Left lobe of liver (tissue), 2 donors: ENCODE results near the gene MANSC1. TPM values are rescaled to one million over a fixed set of nuclear protein-coding genes. Genes with fewer than 3 reads are reported as not detected.

ENCODE experiments used
- ATAC-seq: fragments of 200-7000 bp; cut with Tn5 transposase; one replicate; pipeline ENCODE4 v1.9.1; 2020; ENCODE audit warnings: mild to moderate bottlenecking, moderate library complexity
- DNase-seq: peaks from one replicate; pipeline ENCODE4 v3.0.0-alpha.2; 2020; ENCODE audit warnings: low spot score
- total RNA-seq: library from RNA; stranded (reverse); gene quantifications from one replicate; pipeline ENCODE4 v1.2.1, GENCODE V29; 2021
- donor health status: DM: no; HTN: no; CAD: no; lungs with moderate emphysema.
- donor health status: DM: no; HTN: yes; CAD: no.

The MANSC1 gene
- 6.6 TPM for total RNA-seq

DNA sequence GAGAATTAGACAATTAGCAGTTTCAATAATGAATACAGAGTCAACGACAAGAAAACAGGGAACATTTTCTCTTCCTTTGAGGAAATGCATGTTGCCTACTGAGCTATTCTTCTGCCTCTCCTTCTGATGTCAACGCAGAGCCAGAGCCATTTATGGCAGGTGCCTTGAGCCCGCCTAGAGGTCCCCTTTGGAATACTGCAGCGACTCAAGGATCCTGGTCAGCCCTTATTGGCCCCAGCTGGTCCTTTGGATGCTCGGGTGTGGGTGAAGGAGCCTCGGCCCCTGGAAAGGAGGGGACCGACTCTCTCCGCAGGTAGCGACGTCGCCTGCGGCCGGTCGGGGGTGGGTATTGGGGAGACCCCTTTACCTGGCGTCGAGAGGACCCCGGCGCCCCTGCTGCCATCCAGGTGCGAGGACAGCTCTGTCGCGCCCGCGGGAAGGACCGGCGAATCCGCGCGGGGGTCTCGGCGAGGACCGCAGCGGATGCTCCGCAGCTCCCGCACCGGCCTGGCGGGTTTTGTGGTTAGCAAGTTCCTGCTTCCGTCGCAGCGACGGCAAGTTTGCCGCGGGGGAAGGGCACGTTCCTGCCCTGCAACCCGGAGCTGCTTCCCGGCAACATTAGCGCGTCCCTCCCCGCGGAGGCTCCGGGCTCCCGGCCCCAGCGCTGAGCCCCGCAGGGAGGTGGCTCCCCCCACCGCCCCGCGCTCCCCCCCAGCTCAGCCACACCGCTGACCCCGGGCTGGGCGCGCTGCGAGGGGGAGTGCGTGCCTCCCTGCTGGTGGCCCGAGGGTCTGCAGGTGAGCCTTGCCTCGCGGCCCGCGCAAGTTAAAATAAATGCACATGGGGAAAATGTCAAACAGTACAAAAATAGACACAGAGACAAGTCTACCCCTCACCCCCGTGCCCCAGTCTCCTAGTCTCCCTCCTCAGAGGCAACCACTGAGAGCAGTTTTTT is at the start of gene MANSC1:
Gene MANSC1, minus strand, starts transcription at position 532 of the 955 bp plus-strand sequence. CDS start 6,928 bp downstream, outside the sequence.
- peak; percentile 81 for DNase-seq
- peak; percentile 89 for ATAC-seq

DNA sequence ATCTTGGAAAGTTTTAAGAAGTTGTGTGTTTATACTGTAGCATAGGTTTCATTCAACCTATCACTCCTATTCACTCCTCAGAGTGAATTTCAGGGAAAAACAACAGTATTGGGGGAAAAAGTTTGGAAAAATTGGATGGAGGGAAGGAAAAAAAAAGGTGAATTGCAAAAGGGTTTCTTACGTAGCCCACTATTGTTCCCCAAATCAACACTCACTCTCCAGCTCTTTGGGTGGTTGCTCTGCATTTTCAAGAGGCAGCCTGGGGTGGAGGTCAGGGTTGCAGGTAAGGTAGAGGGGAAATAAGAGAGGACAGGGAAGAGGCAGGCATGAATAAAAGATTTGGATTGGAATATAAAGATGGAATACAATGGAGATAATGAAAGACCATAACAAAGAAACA is 49.1 kb upstream of the MANSC1 start:
- DNase-seq (no peak), ATAC-seq (no peak)

DNA sequence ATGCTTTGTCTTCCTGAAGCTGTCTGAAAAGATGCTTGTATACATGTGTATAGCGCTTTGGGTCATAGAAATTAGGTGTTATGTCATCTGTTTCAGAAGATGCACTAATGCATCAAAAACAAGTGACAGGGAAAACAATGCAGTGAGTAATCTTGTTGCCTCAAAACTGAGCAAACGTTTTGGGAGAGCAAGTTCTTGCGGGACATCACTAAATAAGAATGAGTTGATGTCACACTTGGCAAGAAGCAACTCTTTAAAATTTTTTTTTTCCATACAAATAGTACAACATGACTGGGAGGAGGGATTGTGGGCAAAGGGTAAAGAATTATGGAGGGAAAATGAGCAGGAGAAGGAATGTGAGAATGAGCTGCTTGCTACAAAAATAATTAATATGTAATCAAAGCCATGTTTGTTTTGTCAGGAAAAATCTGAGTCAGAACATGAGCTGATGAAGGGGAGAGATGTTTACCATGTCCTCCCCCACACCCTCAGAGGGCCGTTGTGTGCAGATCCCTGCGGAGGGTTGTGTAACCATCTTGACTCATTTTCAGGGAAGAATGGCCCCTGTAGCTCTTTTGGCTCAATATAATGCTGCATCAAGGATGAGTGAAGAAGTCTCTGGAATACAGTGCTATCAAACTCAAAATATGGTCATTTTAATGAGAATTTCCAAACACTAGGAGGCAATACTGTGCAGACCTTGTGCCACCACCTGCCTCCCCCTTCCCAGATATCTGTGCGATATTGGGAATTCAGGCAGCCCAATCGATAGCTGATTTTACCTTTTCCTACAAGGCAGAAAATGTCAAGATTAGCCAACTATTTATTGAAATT is 48.2 kb upstream of the MANSC1 start:
- no peak for DNase-seq
- ATAC-seq, result peak; percentile 61

DNA sequence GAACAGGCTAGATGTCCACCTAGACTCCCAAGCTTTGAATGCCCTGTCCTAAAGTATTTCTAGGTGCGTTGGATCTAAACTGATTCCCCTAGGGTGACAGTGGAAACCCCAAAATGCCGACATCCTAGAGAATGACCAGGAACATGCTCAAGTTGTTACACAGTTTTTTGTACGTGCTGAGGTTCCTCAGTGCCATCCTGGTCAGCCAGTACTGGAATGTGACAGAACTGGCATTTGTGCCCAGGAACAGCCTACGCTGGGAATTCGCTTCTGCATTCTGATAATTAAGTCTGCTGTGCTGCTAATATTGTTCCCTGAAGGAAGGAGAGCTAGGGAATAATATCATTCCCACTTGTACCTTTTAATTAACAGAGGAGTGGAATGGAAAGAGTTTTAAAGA is 47.1 kb upstream of the MANSC1 start:
- no peak for DNase-seq
- ATAC-seq, result no peak

DNA sequence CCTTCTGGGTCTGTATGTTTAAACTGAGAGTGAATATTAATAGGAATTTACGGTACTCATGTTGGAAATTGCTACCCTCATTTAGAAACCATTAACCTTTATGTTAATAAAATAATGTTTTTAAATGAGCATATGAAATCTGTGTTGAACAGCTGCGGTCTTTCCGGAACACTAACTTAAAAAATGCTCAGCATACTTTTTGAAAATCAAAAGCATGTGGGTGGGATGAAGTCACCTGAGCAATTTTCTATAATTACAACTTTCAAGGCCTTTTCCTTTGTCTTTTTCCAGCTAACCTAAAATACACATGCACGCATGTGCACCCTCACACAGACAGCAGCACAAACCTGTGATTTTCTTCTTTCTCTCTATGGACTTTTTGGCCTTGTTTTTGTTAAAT is 46.7 kb upstream of the MANSC1 start:
- no peak for ATAC-seq
- no peak for DNase-seq

DNA sequence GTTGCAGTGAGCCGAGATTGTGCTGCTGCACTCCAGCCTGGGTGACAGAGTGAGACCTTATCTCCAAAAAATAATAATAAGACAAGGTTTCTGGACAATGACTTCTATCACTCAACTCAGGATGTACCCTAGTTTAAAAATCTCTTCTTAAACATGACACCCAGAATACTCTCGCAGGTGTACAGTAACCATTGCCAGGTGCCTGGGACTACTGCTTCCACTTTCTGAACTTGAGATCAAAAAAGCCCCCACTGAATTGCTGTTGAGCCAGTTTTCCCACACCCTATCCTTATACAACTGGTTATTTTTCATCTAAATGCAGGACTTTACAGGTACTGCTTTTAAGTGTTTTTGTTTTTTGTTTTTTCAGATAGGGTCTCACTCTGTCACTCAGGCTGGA is 43.1 kb upstream of the MANSC1 start:
- no peak for ATAC-seq
- no peak for DNase-seq

DNA sequence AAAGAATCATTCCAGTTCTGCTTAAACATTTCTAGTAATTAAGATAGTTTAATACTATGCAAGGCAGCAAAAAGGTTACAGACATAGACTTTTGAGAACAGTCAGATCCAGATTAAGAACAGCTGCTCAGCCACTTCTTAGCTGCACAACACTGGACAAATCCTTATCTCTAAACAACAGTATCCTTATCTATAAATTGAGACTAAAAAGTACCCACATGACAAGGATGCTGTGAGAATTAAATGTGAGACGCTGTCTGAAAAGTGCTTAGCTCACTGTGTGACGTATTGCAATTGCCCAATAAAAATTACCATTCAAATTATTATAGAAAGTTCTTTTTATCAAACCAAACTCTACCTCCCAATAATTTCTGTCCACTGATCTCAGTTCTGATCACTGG is 42.4 kb upstream of the MANSC1 start:
- ATAC-seq, result no peak

DNA sequence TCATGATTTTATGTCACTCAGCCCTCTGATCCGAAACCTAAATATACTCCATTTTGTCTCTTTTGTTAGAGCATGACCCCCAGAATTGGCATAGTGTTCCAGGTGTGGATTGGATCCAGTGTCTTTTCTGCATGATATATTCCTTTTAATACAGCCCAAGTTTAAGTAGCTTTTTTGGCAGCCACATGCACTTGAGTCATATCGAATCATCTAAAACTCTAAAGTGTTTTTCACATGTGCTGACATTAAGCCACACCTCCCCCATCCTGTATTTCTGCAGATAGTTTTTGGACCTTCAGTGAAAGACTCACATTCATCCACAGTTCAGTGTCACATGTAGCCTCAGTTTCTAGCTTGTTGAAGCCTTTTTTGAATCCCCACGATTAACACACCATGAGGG is 37.5 kb upstream of the MANSC1 start:
- ATAC-seq (no peak), DNase-seq (no peak)

More for the DNA sequence above, 42.4 kb upstream of the MANSC1 start:
- no peak for DNase-seq

DNA sequence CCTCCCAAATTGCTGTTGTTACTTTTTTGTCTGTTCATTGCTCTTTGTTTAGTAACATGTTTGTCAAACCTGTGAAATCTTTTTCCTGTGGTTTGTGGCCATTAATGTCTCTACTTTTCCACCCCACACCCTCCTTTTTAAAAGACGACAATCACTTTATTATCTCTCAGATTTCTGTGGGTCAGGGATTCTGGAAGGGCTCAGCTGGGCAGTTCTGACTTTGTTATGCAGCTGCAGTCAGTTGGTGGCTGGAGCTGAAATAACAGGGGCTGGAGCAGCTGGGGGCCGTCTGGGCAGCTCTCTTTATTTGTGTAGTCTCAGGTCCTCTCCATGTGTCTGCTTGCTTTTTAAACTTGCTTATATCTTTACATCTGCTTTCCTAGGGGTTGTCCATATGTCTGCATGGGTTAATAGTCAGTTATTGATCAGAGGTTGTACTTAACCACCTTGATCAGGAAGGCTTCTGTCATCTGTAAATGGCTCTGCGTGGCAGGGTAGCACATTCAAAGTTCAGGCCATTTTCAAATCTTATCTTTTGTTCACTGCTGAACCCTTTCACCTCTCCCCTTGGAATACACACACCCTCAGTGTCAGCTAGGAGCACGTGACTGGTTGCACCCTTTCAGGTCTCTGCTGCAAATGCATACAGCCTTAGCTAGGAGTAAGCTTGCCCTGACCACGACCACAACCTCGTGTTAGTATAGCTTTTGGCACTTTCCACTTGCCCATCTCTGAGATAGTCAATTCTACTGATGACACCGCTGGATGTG is 34.7 kb upstream of the MANSC1 start:
- peak; percentile 77 for ATAC-seq
- peak; percentile 59 for DNase-seq

DNA sequence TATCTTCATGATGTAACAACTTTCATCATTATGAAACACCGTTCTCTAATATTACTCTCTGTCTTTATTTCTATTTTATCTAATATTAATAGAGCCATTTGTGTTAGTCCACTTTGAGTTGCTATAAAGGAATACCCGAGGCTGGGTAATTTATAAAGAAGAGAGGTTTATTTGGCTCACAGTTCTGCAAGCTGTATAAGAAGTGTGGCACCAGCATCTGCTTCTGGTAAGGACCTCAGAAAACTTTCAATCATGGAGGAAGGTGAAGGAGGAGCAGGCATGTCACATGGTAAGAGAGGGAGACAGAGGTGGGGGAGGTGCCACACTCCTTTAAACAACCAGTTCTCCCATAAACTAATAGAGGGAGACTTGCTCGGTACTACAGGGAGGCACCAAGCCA is 31.9 kb upstream of the MANSC1 start:
- DNase-seq (no peak), ATAC-seq (no peak)

DNA sequence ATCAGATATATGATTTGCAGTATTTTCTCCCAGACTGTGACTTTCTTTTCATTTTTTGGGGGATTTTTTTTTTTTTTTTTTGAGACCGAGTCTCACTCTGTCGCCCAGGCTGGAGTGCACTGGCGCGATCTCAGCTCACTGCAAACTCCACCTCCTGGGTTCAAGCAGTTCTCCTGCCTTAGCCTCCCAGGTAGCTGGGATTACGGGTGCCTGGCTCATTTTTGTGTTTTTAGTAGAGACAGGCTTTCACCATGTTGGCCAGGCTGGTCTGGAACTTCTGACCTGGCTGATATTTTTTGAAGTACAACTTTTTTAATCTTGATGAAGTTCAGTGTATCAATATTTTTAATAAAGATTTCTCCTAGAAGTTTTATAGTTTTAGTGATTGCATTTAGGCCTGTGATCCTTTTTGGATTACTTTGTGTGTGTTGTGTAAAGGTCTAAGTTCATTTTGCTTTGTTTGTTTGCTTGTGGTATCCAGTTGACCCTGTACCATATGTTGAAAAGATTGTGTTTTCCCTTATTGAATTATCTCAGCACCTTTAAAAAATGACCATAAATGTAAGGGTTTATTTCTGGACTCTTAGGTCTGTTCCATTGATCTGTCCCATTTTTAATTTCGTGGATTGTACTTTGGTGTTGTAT is 31.0 kb upstream of the MANSC1 start:
- ATAC-seq, result peak; percentile 60
- DNase-seq, result no peak

DNA sequence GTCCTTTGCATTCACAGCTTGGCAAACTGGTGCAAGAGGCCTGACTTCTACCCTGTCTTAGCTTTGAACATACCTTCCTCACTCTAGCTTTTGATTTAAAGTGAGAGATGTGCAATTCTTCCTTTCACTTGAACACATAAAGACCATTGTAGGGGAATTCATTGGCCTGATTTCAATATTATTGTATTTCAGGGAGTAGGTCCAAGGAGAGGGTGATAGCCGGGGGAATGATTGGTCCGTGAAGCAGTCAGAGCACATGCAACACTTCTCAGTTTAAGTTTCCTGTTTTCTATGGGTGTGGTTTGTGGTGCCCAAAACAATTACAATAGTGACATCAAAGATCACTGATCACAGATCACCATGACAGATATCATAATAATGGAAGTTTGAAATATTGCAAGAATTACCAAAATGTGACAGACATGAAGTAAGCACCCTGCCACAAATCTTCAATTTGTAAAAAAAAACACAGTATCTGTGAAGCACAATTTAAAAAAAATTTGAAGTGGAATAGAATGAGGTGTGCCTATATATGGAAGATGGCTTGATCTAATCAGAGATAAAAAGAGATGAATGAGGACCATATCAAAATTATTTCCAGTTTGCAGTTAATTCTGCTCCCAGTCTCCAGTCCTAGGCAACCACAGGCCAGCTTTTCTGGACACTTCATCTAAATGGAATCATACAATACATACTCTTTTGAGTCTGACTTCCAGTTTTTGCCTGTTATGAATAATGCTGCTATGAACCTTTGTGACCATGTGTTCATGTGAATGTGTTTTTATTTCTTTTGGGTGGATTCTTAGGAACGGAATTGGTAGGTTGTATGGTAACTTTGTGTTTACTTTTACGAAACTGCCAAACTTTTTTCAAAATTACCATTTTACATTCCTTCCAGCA is 30.0 kb upstream of the MANSC1 start:
- ATAC-seq, result no peak
- no peak for DNase-seq

DNA sequence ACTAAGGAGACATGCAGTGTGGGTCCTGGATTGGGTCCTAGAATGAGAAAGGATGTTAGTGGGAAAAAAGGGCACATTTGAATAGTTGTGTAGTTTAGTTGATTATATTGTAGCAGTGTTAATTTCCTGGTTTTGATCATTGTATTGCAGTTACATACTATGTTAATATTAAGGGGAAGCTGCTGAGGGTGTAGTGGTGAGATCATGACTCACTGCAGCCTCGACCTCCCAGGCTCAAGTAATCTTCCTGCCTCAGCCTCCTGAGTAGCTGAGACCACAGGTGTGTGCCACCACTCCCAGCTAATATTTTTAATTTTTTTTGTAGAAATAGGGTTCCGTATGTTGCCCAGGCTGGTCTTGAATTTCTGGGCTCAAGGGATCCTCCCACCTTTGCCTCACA is 28.6 kb upstream of the MANSC1 start:
- ATAC-seq (no peak), DNase-seq (no peak)

DNA sequence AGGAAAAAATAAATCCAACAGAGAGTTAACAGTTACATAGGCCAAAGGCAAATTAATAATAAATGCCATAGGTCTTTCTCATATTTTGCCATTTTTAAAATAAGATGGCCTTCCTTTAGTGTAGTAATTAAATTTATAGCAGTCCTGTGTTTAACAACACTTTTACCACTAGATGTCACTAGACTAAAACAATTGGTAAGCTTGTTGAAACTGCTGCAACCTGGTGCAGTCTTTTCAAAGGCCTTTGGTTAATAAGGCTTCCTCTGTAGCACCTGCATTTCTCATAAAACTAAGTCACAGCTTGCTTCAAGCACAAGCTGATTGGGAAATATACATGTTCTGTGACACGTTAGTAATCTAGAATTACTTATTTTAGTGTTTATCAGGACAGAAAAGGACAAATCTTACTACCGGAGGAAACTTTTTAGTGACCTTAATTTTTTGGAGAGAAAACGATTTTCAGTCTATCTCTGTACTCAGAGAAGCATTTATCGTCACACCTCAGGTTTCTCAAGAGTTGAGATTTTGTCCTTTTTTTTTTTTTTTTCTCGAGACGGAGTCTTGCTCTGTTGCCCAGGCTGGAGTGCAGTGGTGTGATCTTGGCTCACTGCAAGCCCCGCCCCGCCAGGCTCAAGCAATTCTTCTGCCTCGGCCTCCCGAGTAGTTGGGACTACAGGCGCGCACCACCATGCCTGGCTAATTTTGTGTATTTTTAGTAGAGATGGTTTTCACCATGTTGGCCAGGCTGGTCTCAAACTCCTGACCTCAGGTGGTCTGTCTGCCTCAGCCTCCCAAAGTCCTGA is 26.8 kb upstream of the MANSC1 start:
- peak; percentile 93 for ATAC-seq
- no peak for DNase-seq

DNA sequence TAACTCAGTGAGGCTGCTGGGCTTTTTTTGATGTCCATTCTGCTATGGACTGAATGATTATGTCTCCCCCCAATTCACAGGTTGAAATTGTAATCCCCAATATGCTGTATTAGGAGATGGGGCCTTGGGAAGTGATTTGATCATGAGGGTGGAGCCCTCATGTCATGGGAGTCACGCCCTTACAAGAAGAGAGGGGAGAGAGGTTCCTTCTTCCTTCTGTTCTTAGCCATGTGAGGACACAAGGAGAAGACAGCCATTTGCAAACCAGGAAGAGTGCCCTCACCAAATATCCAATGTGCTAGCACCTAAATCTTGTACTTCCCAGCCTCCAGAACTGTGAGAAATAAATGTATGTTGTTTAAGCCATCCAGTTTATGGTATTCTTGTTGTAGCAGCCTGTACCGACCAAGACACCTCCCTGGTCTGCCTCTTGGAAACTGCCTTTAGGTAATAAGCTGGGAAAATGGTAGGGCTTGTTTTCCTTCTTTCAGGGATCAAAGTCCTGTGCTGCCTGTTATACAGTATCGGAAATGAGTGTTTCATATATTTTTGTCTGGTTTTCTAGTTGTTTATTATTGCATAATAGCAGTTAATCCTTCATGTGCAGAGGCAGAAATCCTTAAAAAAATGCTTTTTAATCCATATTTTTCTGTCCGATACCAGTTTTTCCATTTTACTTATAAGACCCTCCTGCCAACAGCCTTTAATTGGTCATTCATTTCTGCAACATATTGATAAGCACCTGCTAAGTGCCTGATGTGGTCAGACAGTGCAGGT is 23.1 kb upstream of the MANSC1 start:
- DNase-seq (no peak), ATAC-seq (no peak)

DNA sequence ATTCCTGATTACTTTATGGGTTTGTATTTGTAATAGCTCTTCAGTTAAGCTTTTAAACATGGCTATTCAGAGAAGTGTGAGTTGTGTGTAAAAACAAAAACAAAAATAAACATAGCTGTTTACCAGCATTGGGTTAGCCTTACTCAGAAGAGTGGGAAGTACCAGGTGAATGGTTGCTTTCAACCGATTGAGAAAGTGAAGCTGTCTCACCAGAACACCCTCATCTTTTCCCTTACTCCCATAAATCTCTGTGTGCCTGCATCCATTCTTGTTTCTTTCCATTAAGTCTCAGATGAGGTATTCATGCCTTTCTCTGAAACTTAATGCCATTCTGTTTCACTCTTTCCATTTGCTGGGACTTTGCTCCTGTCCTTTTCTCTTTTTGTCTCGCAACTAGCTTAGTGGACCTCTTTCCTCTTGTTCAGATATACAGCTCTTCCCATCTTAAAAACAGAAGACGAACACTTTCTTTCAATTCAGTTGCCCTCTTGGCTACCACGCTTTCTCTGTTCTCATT is 17.5 kb upstream of the MANSC1 start:
- DNase-seq (no peak), ATAC-seq (no peak)

DNA sequence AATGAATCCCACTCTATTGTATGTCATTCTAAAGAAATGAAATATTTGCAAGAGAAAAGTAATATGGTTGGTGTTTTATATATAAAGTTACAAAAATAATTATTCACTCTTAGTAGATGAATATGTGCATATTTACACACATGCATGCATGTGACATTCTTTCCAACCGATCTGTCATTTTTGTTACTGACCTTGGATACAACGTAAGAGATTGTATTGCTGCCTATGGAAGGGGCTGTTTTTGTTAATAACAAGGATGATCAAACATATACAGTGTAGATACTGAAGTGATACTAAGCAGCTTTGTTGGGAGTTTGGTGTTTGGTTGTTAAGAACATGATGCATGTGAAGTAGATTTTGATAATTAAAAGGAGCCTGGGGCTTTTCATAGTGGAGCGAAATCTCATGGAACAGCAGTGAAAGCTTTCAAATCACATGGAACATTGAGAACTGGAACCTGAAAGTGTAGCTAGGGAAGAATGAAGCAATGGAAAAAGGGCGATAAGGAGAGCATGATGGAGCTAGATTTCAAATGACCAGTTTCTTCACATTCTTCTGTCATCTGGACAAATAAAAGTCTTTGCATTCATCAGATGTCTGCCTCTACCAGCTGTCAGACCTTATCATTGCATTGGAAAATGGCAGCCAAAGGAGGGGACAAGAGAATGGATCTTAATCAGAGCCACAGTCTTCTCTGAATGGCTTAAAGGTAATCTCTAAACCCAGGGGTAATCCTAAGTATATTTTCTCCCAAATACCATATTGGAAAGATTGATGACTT is 16.8 kb upstream of the MANSC1 start:
- ATAC-seq (no peak), DNase-seq (no peak)
